Suppressor macrophage treated with lipopolysaccharide for 4 hours (primary cell): ENCODE results near the gene IDUA.
"Not testable (repeated sequence)": the region's sequence is repeated elsewhere in the genome, so short reads cannot be mapped to it uniquely, and the experiment has no call there.

ENCODE experiments used
- DNase-seq: peaks from one replicate; pipeline ENCODE4 v3.0.0-alpha.2; 2020

The IDUA gene

DNA sequence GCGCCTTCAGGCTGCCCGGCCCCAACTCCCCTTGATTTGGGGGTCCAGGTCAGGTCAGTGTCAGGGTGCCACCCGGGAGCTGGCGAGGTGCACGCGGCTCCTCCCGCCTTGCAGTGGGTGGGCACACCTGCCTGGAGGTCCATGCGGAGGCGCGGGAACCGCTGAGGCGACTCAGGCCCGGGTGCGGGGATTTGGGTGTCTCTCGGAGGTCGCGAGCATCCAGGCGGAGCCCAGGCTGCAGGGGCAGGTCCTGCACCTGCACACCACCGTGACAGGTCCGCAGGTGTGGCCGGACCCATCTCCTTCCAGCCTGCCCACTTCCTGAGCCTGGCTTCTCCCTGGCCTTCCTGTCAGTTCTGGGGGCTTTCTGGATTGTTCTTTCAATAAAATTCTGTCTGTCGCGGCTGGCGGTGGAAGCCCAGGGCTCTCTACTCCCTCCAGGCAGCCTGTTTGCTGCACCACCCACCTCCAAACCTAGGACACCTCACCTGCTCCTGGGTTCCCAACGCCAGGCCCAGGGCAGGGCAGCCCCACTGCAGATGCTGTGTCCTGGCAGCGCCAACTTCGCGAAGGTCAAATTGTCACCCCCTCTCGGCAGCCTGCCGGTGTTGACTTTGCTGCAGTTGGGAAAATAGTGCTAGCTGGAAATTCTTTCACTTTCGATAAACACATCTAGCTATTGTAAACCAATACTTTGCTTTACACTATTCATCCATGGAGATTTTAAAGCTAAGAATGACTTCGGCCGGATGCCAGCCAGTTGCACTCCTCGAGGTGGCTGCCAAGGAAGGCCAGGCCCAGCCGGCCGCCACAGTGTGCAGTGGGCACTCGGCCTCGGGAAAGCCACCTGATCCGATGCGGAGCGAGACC lies 60.5 kb downstream of the IDUA start:
- no peak for DNase-seq

DNA sequence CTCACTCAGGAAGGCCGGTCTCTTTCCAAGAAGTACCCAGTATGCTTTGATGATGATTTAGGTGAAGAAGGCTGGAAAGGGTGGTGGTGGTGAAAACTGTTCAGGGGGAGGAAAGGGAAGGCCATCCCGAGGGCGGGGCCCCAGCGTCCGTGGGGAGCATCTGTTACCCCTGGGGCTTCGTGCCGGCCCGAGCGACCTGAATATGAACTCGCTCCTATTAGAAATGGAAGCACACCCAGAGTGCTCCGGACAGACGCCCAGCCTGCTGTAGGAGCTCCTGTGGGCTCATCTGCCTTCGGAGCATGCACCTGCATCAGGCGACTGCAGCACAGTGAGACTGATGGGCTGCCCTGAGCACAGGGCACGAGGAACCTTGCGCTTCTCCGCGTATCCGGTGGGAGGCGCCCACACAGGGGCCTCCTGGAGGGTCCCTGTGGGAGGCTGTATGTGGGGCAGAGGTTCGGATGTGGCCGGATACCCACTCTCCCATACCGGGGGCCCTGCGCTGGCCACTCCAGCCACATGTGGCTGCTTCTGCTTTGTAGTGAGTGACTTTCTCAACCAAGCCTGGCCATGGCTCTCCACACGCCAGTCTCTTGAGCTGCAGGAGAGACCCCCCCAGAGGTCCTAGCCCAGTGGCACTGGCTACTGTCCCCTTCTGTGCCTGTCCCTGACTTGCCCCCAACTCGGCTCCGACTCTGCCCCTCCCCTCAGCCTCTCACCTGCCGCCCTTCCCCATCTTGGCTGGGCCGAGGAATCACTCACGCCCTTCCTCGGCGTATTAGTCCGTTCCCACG lies 61.3 kb downstream of the IDUA start:
- DNase-seq, result no peak

DNA sequence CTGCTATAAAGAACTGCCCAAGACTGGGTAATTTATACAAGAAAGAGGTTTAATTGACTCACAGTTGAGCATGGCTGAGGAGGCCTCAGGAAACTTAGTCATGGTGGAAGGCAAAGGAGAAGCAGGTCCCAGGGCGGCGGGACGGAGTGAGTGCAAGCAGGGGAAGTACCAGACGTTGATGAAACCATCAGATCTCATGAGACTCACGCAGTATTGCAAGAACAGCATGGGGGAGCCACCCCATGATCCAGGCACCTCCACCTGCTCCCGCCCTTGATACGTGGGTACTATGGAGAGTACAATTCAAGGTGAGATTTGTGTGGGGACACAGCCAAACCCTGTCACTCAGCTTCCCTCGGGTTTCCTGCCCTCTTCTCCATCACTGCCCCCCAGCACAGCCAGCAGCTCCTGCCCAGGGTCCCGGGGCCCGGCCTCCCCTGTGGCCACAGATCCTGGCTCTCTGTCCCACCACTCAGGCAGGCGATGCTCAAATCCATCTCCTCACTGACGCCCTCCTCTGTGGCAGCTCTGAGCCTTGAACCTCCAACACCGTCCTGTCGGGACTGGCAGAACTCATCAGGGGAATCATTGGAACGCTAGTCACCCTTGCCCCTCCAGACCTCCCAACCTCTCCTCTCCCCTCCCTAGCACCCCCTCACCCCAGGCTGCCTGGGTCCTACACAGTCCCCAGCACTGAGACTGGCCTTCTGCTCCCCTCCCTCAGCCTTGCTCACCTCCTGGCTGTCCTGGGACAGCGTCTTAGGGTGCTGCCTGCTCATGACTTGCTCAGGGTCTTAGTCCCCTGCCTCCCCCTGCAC lies 62.1 kb downstream of the IDUA start:
- DNase-seq, result peak; percentile 85

DNA sequence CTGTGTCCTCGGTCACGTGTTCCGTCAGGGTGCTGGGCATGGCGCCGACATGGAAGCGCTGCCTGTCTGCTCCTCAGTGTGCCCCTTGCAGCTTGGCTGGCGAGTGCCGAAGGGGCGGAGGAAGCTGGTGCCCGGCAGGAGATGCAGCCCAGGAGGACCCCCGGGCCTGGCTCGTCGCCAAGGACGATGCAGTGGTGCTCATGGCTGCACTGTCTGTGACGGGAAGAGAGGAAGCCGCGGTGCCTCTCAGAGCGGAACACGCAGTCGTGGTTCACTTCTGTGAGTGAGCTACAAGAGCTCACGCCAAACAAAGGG lies 62.7 kb downstream of the IDUA start:
- DNase-seq, result no peak

DNA sequence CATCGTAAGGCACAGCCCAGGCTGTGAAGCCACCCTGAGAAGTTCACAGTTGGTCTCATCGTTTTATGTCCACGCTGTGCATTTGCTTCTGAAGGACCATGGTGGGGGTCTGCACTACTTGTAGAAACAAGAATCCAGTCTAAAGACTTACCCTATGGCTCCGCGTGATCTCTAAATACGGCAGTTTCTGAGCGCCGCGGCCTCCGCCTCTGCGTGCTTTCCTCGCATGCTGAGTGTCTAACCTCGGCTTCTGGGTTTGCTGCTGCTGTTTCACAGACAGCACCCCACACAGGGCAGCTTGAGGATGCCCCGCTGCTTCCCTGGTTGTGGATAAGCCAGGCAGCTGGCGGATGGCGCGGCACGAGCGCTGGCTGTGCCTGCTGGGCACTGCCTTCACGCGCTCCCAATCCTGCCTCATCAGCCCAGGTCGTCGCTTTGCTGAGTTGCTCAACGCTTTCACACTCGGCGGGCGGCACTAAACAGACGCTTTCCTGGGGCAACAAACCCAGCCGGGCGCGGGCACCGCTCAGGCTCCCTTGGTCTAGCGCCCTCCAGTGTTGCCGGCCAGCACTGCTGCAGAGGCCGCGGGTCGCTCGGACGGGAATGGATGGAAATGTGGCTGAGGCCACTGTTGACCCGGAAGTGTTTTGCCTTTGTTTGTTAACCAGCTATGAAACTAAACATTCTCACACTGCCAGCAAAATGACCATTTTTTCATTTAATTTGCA lies 63.8 kb downstream of the IDUA start:
- no peak for DNase-seq

DNA sequence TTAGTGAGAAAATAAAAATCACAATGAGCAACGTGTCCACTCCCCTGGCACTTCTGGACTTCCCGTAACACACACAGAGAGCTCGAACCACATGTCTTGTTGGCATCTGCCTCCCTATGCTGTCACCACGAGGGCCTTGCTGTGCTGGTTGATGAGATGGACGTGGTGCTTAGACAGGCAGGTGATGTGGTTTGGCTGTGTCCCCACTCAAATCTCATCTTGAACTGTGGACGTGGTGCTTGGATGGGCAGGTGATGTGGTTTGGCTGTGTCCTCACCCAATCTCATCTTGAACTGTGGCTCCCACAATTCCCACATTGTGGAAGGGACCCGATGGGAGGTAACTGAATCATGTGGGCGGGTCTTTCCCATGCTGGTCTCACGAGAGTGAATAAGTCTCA lies 64.6 kb downstream of the IDUA start:
- DNase-seq, result no peak

DNA sequence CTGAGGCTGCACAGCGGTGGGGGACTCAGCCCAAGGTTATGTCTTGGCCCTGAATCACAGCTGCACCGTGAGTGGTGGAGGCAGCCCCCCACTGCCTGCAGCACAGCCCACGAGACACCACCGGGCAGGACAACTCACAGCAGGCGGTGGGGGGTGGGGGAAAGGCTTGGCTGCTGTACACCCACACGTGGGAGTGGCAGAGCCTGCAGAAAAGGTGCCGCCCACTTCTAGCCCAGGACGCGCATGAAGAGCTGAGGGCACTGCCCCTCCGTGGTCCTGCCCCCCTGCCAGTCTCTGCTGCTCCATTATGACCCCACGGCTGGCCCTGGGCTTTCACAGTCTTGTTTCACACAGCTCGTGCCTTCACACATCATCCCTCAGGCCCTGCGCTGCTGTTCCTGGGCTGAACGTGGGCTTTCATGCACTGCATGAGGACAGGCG lies 65.4 kb downstream of the IDUA start:
- DNase-seq, result no peak

DNA sequence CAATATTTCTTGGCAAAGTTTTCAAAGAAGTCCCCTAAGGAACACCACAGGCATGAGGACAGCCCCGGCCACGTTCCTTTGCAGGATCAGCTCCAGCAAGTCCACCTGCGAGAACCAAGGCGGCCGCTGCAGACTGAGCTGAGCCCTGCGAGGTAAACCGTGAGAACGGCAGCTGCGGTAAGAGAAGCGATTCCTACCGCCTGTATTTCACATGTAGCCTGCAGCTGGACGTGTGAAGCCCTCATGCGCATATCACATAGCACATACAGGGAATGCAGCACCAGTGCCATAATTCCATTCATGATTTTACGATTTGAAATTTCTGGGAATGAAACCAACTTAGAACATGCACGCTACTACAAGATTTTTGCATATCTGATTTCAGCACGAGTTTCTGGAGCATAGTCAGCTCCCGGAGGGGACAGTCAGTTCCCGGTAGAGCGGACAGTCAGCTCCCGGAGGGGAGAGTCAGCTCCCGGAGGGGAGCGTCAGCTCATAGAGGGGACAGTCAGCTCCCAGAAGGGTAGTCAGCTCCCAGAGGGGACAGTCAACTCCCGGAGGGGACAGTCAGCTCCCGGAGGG lies 66.3 kb downstream of the IDUA start:
- no peak for DNase-seq

DNA sequence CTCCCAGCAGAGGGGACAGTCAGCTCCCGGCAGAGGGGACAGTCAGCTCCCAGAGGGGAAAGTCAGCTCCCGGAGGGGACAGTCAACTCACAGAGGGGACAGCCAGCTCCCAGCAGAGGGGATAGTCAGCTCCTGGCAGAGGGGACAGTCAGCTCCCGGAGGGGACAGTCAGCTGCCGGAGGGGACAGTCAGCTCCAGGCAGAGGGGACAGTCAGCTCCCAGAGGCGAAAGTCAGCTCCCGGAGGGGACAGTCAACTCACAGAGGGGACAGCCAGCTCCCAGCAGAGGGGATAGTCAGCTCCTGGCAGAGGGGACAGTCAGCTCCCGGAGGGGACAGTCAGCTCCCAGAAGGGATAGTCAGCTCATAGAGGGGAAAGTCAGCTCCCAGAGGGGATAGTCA lies 67.0 kb downstream of the IDUA start:
- not testable (repeated sequence) for DNase-seq
